IPS DF 6.9 (cell line): ENCODE measurements around the gene SEMA4D.

Source experiments
- DNase-seq: peaks from one replicate; pipeline ENCODE4 v3.0.0-alpha.2; 2013; ENCODE audit warnings: low read depth, low spot score
- H3K27ac ChIP-seq: one replicate; pipeline ENCODE4 v1.5.1; 2013; ENCODE audit warnings: low read length, control low read depth
- H3K27me3 ChIP-seq: 2 replicates; pipeline ENCODE4 v1.6.1; 2013; ENCODE audit warnings: mild to moderate bottlenecking, low read length; ENCODE audit not compliant: control insufficient read depth, insufficient read depth
- H3K36me3 ChIP-seq: 2 replicates; pipeline ENCODE4 v1.6.1; 2013; ENCODE audit warnings: low read length; ENCODE audit not compliant: control insufficient read depth, insufficient read depth
- H3K4me1 ChIP-seq: 2 replicates; pipeline ENCODE4 v1.6.1; 2013; ENCODE audit warnings: low read length; ENCODE audit not compliant: control insufficient read depth, insufficient read depth
- H3K4me3 ChIP-seq: 2 replicates; pipeline ENCODE4 v1.5.1; 2013; ENCODE audit warnings: mild to moderate bottlenecking, low read length
- H3K9me3 ChIP-seq: 2 replicates; pipeline ENCODE4 v1.6.1; 2013; ENCODE audit warnings: low read length, inconsistent platforms; ENCODE audit not compliant: control insufficient read depth, insufficient read depth
- WGBS: extraction: QIAGEN DNeasy Blood & Tissue Kit; methylation state at CpG from one replicate; pipeline ENCODE4 v1.1.7; 2013; ENCODE audit warnings: mixed read lengths, missing lambda C conversion rate; ENCODE audit not compliant: insufficient read length, insufficient coverage; 5-methylcytosine and 5-hydroxymethylcytosine counted together

SEMA4D gene

DNA sequence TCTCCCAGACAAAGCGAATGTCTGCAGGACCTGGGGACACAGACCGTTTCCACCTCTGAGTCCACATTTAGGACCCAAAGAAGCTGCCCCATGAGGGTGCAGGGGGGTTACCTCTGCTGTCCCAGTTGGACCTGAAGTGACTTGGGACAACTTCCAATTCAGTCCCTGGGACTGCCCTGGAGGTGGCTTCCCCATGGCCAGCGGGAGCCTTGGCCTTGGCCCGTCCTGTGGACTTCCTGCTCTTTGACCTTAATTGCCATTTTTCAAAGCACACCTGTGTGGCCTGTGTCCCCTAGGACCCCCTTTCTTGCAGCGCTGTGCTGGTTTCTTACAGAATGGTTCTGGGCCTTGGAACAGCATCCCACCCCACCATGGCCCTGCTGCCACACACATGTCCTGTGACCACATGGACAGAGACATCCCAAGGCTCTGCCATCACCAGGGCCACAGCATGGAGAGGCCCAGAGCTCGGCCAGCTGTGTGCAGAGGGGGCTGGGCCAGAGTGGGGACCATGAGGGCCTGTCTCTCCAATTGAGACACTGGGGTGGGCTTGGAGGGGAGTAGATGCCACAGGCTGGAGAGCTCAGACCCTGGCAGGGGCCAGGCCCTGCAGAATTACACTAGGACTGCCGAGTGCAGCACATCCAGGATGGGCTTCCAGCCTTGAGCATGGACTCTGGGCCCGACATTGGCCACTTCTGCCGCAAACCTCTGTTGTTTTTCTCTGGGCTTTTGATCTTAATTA lies 133.8 kb downstream of the SEMA4D start:
- H3K27ac ChIP-seq: no peak overlapping the region
- no peaks in the 10 kb centered on the region; the same call in 1 of the 2 replicates for H3K4me1 ChIP-seq
- no peaks in the 10 kb centered on the region for H3K9me3 ChIP-seq
- H3K4me3 ChIP-seq: no peak overlapping the region
- WGBS: no CpG with 5 or more reads among the region's 9 CpGs
- DNase-seq: no peak
- H3K36me3 ChIP-seq: peaks cover 11% of the 10 kb centered on the region
- no peaks in the 10 kb centered on the region for H3K27me3 ChIP-seq

DNA sequence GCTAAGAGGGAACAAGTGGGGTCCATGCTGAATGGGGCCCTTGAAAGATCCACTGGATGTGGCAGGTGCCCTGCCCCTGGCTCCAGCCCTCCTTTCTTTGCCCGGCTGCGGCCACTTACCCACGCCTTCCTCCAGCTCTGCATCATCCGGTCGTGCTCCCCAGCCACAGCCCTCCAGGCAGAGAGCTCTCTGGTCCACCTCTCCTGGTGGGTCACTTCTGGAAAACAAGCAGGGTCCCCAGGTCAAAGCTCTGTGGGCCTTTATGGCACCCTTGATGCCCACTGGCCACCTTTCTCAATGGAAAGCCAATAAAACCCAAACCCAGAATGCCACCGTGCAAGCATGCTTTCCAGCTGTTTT lies 134.6 kb downstream of the SEMA4D start:
- Histone ChIP-seq H3K27me3 (no peaks in the 10 kb centered on the region), H3K27ac (no peak overlapping the region), H3K36me3 (peaks cover 17% of the 10 kb centered on the region), H3K9me3 (no peaks in the 10 kb centered on the region), H3K4me3 (no peak overlapping the region), H3K4me1 (no peaks in the 10 kb centered on the region; the same call in 1 of the 2 replicates)
- WGBS: no CpG with 5 or more reads among the region's 6 CpGs
- DNase-seq: no peak

DNA sequence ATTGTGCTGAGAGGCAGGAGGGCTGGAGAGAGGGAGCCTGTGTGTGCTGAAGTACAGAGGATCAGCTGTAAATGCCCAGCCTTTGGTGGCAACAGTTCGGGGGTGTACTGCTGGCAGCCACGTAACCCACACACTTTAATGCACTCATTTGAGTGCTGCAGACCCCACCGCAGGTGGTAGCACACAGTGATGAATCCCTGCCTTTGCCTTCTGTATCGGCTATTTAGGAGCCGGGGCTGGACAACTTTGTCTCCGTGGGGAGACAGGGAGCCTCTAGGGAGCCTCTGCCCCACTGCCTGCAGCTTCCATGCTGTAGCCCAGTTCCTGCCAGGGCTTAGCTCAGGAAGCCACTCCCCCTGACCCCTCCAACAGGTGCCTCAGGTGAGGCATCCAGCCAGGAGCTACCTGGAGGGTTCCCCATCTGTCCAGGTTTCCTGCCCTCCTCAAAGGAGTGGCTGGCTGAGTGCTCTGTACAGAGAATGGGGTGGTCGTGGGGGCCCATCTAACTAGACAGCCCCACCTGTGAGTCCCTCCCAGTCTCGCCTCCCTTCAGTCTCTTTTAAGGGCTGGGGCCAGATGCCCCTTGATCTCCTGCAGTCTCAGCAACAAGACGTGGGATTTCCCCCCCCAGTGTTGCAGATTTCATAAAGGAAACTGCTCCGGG lies 135.1 kb downstream of the SEMA4D start:
- WGBS: no CpG with 5 or more reads among the region's 10 CpGs

DNA sequence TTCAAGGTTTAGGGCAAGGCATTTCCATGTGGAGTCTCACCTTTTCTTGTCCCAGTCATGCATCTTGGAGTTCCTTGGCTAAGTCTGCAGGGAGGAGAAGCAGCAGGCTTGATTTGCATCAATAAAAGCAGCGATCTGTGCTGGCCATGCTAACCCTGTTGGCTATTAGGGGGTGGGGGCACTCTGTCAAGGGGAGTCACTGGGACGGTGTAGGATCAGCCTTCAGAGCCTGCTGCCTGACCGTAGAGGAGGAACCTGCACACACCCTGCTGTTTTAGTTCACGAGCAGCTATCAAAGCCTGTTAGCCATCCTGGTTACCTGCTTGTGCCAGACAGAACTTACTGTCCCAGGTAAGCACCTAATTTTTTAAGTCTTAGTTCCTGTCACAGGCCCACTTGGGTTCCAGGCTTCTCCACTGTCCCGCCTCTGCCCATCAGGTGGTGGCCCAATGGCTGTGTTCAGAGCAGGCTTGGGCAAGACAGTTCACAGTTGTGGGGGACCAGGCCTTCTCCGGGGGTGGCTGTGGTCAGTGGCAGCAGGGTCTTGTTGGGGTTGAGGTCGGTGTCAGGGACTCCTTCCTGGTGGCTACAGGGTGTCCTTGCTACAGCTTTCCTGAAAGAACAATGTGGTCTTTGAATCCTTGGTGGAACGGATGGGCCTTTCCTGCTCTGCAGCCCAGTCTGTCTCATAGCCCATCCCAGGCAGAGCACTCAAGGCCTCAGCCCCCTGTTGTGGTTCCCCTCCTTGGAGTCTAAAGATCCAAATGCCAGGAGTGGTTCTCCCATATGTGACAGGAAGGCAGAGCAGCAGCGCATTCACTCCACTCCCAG lies 135.9 kb downstream of the SEMA4D start:
- Histone ChIP-seq H3K4me1 (no peaks in the 10 kb centered on the region), H3K27ac (no peak overlapping the region), H3K36me3 (peaks cover 28% of the 10 kb centered on the region), H3K27me3 (no peaks in the 10 kb centered on the region), H3K9me3 (no peaks in the 10 kb centered on the region), H3K4me3 (no peak overlapping the region)
- no CpG with 5 or more reads among the region's 9 CpGs for WGBS
- no peak for DNase-seq

More for the DNA sequence above, 135.1 kb downstream of the SEMA4D start:
- no peak for DNase-seq
- peaks cover 22% of the 10 kb centered on the region for H3K36me3 ChIP-seq
- no peak overlapping the region for H3K27ac ChIP-seq
- H3K27me3 ChIP-seq: no peaks in the 10 kb centered on the region
- no peak overlapping the region for H3K4me3 ChIP-seq
- H3K9me3 ChIP-seq: no peaks in the 10 kb centered on the region
- H3K4me1 ChIP-seq: no peaks in the 10 kb centered on the region; the same call in 1 of the 2 replicates

DNA sequence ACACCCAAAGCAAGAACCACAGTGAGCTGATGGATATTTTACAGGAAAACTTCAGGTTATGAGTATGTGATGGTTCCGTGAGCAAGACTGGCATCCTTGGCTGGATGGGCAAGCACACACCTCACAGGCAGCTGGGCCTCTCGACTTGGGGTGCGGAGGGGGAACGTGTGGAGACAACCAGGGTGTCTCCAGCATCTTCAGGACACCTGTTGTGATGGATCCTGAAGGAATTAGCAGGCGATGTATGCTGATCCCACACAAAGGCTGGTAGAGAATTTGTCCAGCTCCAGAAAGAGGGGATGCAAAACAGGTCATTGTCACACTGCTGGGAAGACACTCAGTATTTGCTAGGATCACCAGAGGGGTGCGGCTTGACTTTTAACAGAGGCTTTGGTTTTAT lies 136.9 kb downstream of the SEMA4D start:
- Histone ChIP-seq H3K36me3 (peaks cover 32% of the 10 kb centered on the region), H3K4me1 (no peaks in the 10 kb centered on the region), H3K27me3 (no peaks in the 10 kb centered on the region), H3K27ac (no peak overlapping the region), H3K9me3 (no peaks in the 10 kb centered on the region), H3K4me3 (no peak overlapping the region)
- DNase-seq: no peak
- WGBS: no CpG with 5 or more reads among the region's 6 CpGs

DNA sequence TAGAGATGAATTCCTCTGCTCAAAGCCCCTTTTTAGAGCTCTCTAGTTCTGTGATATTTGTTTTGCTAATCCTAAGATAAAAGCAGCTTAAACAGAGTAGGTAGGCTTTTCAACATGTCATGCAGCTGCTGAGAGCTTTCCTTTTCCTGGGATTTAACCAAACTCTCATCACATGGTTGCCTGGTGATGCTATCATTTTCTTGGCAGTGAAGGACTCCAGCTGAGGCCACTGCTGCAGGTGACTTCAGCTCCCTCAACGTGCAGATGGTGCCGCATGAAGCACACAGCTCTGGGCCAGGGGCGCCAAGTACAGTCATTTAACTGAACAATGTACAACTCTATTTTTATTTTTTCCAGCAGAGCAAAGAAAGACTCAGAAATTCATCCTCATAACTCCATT lies 137.4 kb downstream of the SEMA4D start:
- WGBS: no CpG with 5 or more reads among the region's 3 CpGs
- H3K27me3 ChIP-seq: no peaks in the 10 kb centered on the region
- H3K36me3 ChIP-seq: peaks cover 32% of the 10 kb centered on the region
- H3K4me3 ChIP-seq: no peak overlapping the region
- DNase-seq: no peak
- no peak overlapping the region for H3K27ac ChIP-seq
- no peaks in the 10 kb centered on the region for H3K4me1 ChIP-seq
- no peaks in the 10 kb centered on the region for H3K9me3 ChIP-seq

DNA sequence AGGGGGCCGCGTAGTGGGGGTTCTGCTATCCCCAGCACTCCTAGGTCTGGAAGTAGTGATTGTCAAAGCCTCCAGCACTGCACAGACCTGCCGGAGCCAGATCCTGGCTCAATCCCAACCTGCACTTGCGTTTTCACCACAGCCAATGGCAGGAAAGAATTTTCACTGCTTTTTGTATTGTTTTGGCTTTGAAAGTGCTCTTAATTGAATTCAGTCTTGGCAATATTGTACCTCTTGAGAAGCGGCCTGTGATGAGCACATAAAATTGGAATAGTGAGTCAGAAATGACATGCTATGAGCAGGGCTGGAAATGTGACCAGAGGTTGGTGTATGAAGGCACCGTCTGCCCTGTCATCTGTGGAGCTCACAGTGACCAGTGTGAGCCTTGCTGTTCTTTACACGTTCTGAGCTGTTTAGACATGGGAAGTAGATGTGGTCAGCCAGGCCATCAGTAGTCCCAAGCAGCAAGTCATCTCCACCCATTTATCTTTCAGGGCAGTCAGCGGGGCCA lies 138.1 kb downstream of the SEMA4D start:
- no peak for DNase-seq

DNA sequence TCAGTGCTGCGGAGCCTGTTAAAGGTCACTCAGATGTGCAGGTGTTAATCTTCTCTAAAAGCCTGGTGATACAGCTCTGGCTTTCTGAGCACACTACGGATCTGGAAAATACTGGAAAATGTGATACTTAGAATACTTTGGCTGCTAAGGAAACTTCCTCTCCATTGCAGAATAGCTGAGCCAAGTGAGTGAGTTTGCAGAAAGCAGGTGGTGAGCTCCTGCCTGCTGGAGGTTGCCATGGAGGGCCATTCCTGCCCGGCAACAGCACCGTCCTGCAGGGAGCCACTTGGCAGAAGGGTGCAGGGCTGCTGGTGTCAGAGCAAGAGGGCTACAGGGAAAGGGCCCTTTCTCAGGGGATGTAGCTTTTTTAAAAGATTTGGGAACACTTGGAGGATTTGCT lies 138.9 kb downstream of the SEMA4D start:
- no peaks in the 10 kb centered on the region for H3K4me1 ChIP-seq
- no peaks in the 10 kb centered on the region for H3K27me3 ChIP-seq
- WGBS: no CpG with 5 or more reads among the region's 4 CpGs
- no peak for DNase-seq
- no peak overlapping the region for H3K4me3 ChIP-seq
- H3K36me3 ChIP-seq: peaks cover 38% of the 10 kb centered on the region
- no peaks in the 10 kb centered on the region for H3K9me3 ChIP-seq
- no peak overlapping the region for H3K27ac ChIP-seq

More for the DNA sequence above, 138.1 kb downstream of the SEMA4D start:
- H3K27ac ChIP-seq: no peak overlapping the region
- no peaks in the 10 kb centered on the region for H3K9me3 ChIP-seq
- no peak overlapping the region for H3K4me3 ChIP-seq
- WGBS: no CpG with 5 or more reads among the region's 8 CpGs
- H3K4me1 ChIP-seq: no peaks in the 10 kb centered on the region
- H3K27me3 ChIP-seq: no peaks in the 10 kb centered on the region
- peaks cover 34% of the 10 kb centered on the region for H3K36me3 ChIP-seq

DNA sequence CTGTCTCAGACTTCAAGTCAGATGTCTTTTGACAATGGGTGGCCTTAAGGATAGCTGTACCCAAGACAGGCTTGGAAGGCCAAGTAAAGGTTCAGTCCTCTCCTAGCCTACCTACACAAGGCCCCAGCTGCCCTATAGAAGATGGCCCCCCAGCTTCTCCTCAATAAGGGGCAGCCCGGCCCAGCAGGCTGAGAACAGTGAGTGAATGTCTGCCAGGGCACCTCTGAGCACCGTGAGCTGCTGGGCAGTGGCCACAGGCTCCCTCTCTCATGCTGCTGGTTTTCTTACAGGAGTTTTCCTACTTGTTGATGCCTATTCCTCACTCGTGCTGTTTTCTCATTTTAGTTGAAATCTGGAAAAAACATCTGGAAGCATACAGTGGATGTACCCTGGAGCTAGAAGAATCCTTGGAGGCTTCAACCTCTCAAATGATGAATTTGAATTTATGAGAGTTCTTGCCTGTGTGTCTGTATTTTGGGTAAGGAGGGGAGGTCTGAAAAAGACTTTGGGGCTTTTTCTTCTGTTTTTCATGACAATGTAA lies 139.5 kb downstream of the SEMA4D start:
- no peak for DNase-seq
- Histone ChIP-seq H3K27ac (no peak overlapping the region), H3K27me3 (no peaks in the 10 kb centered on the region), H3K4me3 (no peak overlapping the region), H3K36me3 (peaks cover 38% of the 10 kb centered on the region), H3K4me1 (no peaks in the 10 kb centered on the region), H3K9me3 (no peaks in the 10 kb centered on the region)
- WGBS: no CpG with 5 or more reads among the region's 3 CpGs
